Endometrial microvascular endothelial cells (primary cell): ENCODE measurements around the gene KCNK7. TPM values are rescaled to one million over a fixed set of nuclear protein-coding genes. Genes with fewer than 3 reads are reported as not detected.

Source experiments
- in situ Hi-C: cut with HindIII; loops from 2 replicates; pipeline ENCODE4 v1.10.0; 2017; ENCODE audit warnings: low sequenced_read_pairs, low pct_unique_long_range_greater_than_20kb; ENCODE audit errors: inconsistent ontology term
- total RNA-seq: library from RNA; depleted of rRNA; stranded (reverse); fragments of >200 nt; gene quantifications from one replicate; pipeline ENCODE4 v1.2.3, GENCODE V29; 2015; ENCODE audit errors: inconsistent ontology term

KCNK7 gene
- total RNA-seq, 1 donor from 2014 or later = 2.3 TPM

DNA sequence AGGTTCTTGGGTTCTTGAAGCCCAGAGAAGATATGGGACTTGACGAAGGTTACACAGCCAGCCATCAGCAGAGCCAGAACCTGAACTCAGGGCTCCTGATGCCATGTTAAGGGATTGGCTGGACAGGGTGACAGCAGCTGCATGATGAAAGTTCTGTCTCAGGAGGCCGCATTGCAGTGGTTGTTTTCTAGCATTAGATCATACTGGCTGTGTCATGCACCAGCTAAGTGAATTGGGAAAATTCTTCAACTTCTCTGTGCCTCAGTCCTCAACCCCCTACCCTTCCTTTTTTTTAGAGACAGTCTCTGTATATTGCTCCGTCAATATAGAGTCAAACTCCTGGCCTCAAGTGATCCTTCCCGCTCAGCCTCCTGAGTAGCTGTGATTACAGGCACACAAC is 32.0 kb downstream of the KCNK7 start:
- in situ Hi-C loops = no loop called here

- in situ Hi-C loops = no loop called here
These were observed 32.8 kb downstream of the KCNK7 start for GRCh38 chr11:65562788-65563187.

- in situ Hi-C loops = no loop called here
These were observed 33.6 kb downstream of the KCNK7 start for GRCh38 chr11:65562020-65562419.

- in situ Hi-C loops = no loop called here
These were observed 34.8 kb downstream of the KCNK7 start for GRCh38 chr11:65560555-65561418.

- in situ Hi-C loops = no loop called here
These were observed 35.6 kb downstream of the KCNK7 start for GRCh38 chr11:65559951-65560537.

GRCh38 chr11:65559535-65559934 is 36.1 kb downstream of the KCNK7 start:
- in situ Hi-C loops = no loop called here

GRCh38 chr11:65558930-65559509 is 36.6 kb downstream of the KCNK7 start:
- in situ Hi-C loops = no loop called here

GRCh38 chr11:65558002-65558929 is 37.3 kb downstream of the KCNK7 start, which contains the start of gene LTBP3:
TSS of gene LTBP3 (minus strand) at chr11:65558359. CDS start at chr11:65557959, 400 bp downstream.
- in situ Hi-C loops = no loop called here

DNA sequence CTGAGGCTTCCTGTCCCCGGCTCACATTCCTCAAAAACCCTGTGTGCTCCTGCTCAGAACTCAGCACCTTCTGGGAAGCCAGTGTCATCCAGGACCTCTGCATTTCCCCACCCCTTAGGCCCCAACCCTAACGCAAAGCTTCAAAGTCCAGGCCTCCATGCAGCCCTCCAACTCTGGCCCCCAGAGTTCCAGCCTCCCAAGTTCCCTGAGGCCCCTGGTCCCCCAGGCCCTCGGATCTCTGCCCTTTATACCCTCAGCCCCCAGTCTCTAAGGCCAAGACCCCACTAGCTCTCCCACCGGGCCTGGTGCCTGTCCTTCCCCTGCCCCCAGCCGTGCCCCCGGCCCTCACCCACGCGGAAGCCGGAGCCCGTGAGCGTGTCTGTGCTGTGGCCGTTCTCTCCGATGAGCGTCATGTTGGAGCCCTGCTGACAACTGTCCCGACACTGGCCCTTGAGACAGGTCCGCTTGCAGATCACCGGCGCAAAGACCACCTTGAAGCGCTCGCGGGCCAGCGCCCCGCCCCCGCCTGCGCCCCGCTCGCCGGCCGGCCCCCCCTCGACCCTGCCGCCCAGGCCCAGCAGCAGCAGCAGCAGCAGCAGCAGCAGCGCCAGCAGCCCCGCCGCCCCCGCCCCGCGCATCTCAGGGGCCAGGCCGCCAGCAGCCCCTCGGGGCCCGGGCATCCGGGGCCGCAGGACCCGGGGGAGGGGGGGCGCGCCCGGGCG is 38.2 kb downstream of the KCNK7 start:
- in situ Hi-C loops = no loop called here

- in situ Hi-C loops = no loop called here
These were observed 38.9 kb downstream of the KCNK7 start for GRCh38 chr11:65556470-65557279.

GRCh38 chr11:65555693-65556231 is 39.8 kb downstream of the KCNK7 start:
- in situ Hi-C loops = no loop called here

DNA sequence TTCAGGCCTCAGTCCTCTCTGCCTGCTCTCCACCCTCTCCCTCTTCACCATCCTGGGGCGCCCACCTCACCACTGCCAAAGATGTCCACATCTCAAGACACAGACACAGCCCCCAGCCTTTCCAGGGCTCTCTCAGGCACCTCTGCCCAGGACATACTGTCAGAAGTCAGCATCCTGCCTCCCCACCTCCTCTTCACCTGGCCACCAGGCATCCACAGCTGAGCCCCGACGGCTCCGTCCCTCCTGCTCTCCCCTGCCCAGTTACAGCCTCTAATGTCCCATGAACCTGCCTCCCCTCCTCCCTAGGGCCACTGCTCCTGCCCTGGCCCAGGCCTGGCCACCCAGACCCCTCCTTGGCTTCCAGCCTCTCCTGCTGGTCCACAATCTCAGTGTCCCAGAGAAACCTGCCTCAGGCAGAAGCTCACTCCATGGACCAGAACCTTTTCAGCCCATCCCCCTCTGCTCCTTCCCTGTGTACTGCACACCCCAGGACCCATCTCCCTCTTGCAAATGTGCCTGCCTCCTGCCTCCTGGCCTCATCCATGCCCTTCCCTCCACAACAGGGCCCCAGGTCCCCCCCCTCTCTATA is 40.7 kb downstream of the KCNK7 start:
- in situ Hi-C loops = no loop called here

DNA sequence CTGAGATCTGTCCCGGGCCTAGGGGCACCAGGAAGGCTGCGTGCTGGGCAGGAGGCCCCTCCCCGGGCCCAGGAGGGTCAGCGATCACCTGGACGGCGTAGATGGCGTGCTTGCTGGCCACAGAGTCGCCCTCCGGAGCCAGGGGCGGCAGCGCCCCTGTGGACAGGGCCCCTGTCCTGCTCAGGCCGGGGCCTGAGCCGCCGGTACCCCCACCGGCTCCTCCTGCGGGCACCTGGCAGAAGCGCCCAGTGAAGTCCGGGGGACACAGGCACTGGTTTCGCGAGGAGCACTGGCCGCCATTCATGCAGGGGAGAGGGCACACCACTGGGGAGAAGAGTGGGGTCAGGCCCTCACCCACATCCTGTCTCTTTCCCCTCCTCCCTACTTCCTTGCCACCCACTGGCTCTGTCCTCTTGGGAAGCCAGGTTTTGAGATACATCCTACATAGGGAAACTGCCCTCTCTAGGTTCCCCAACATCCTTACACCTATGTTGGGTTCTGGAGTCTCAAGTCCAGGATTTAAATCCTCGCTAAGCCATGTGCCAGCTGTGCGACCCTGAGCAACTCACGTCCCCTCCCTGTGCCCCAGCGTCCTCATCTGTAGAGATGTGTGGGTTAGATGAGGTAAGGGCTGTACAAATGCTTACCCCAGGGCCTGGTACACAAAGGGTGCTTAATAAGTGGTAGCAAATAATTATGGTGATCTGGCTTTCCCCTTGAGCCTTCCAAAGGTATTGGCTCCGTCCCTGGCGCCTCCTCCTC is 41.4 kb downstream of the KCNK7 start:
- in situ Hi-C loops = no loop called here

- in situ Hi-C loops = no loop called here
These were observed 42.1 kb downstream of the KCNK7 start for GRCh38 chr11:65553301-65554001.

DNA sequence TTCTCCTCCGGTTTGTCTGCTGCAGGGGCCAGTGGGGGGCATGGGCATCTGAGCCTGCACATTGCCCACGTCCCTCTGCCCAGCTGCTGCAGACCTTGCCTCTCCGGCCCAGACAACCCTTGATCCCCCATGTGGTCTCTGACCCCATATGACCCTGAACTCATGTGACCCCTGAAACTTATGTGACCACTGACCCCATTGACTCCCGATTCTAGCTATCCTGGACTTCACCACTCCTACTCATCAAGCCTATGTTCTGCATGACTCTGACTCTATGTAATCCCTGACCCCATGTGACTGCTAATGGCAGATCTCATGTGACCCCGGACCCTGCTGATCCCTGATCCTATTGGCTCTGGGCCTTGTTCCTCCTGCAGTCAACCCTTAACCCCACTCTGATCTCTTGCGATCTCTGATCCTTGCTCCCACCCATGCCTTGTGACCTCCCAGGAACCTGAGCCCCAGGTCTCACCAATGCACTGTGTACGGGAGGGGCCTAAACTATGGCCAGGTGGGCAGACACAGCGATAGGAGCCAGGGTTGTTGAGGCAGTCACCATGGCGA is 43.1 kb downstream of the KCNK7 start:
- in situ Hi-C loops = no loop called here
